CD14-positive monocyte (primary cell): ENCODE data around the gene ZNF500. TPM values are rescaled to one million over a fixed set of nuclear protein-coding genes. Genes with fewer than 3 reads are reported as not detected.
A peak's percentile ranks its signal among the peaks of the same experiment; 100 is the strongest.

Experiments
- DNase-seq, 3 donors: peaks; one replicate each; pipeline ENCODE4 v3.0.0-alpha.2; 2011 to 2022
- H2AFZ ChIP-seq: 2 replicates; pipeline ENCODE4 v1.6.0; 2012; ENCODE audit warnings: mild to moderate bottlenecking, low read depth, low read length, inconsistent platforms; ENCODE audit not compliant: insufficient read depth, poor library complexity, severe bottlenecking
- H3K27ac ChIP-seq, 2 donors: 1 replicate in 1 of 2; 2 replicates in 1 of 2; pipeline ENCODE4 v1.5.1; 2012 to 2013; ENCODE audit warnings: low read length in 2 of 2, control low read depth in 1 of 2, inconsistent platforms in 1 of 2, low read depth in 1 of 2, mild to moderate bottlenecking in 1 of 2
- H3K27me3 ChIP-seq, 2 donors: one replicate each; pipeline versions ENCODE4 v1.6.0 to v1.6.1; 2011 to 2013; ENCODE audit warnings: low read length in 2 of 2; ENCODE audit not compliant: control insufficient read depth in 2 of 2, insufficient read depth in 2 of 2
- H3K36me3 ChIP-seq, 2 donors: replicated peaks in 1 of 2; 1 replicate in 1 of 2; 2 replicates in 1 of 2; pipeline versions ENCODE4 v1.5.1 to v1.6.1; 2012 to 2013; ENCODE audit warnings: low read length in 2 of 2, control low read depth in 1 of 2, inconsistent platforms in 1 of 2, mild to moderate bottlenecking in 1 of 2; ENCODE audit not compliant: insufficient read depth in 2 of 2, control insufficient read depth in 1 of 2
- H3K4me1 ChIP-seq, 2 donors: 1 replicate in 1 of 2; 2 replicates in 1 of 2; pipeline versions ENCODE4 v1.5.1 to v1.6.1; 2012 to 2013; ENCODE audit warnings: low read length in 2 of 2, control low read depth in 1 of 2, inconsistent platforms in 1 of 2, mild to moderate bottlenecking in 1 of 2, moderate library complexity in 1 of 2; ENCODE audit not compliant: insufficient read depth in 2 of 2, control insufficient read depth in 1 of 2
- H3K4me2 ChIP-seq: replicated peaks from 2 replicates; pipeline ENCODE3; 2012; ENCODE audit warnings: low read length, moderate library complexity, mild to moderate bottlenecking; ENCODE audit not compliant: poor library complexity, severe bottlenecking; ENCODE audit errors: extremely low read depth
- H3K4me3 ChIP-seq, 3 experiments: fragments of 200-600 bp in 1 of 3; sonication (generic) in 1 of 3; replicated peaks in 1 of 3; 1 replicate in 2 of 3; 2 replicates in 1 of 3; pipeline ENCODE4 v1.5.1; 2011 to 2013; ENCODE audit warnings: low read length in 3 of 3, mild to moderate bottlenecking in 3 of 3, control low read depth in 2 of 3, low read depth in 2 of 3, inconsistent platforms in 1 of 3, moderate library complexity in 1 of 3
- H3K79me2 ChIP-seq: 2 replicates; pipeline ENCODE4 v1.6.0; 2012; ENCODE audit warnings: mild to moderate bottlenecking, control low read depth, inconsistent platforms, low read length, moderate library complexity; ENCODE audit not compliant: insufficient read depth
- H3K9ac ChIP-seq: 2 replicates; pipeline ENCODE4 v1.6.0; 2017; ENCODE audit warnings: low read length, mild to moderate bottlenecking; ENCODE audit not compliant: insufficient read depth, poor library complexity, severe bottlenecking
- H3K9me3 ChIP-seq, 2 donors: replicated peaks in 1 of 2; 1 replicate in 1 of 2; 2 replicates in 1 of 2; pipeline versions ENCODE4 v1.5.1 to v1.6.1; 2012 to 2013; ENCODE audit warnings: low read length in 2 of 2, control low read depth in 1 of 2; ENCODE audit not compliant: control insufficient read depth in 1 of 2, insufficient read depth in 1 of 2
- H4K20me1 ChIP-seq: 2 replicates; pipeline ENCODE4 v1.6.0; 2012; ENCODE audit warnings: mild to moderate bottlenecking, low read length, control low read depth, moderate library complexity; ENCODE audit not compliant: insufficient read depth
- H3K27ac Mint-ChIP-seq, 7 donors: one replicate each; pipeline ENCODE4 v1.8.0; 2020; ENCODE audit warnings: mild to moderate bottlenecking in 7 of 7, mixed read lengths in 7 of 7, moderate library complexity in 6 of 7, inconsistent platforms in 2 of 7
- H3K27me3 Mint-ChIP-seq, 3 donors: one replicate each; pipeline ENCODE4 v1.8.0; 2021 to 2022; ENCODE audit warnings: low read depth in 3 of 3, mild to moderate bottlenecking in 3 of 3, mixed read lengths in 3 of 3, moderate library complexity in 3 of 3, inconsistent platforms in 1 of 3
- H3K36me3 Mint-ChIP-seq, 2 donors: one replicate each; pipeline ENCODE4 v1.8.0; 2020; ENCODE audit warnings: mixed read lengths in 2 of 2, inconsistent platforms in 1 of 2, mild to moderate bottlenecking in 1 of 2
- H3K4me1 Mint-ChIP-seq: one replicate; pipeline ENCODE4 v1.8.0; 2020; ENCODE audit warnings: mild to moderate bottlenecking, mixed read lengths
- H3K4me3 Mint-ChIP-seq, 2 donors: one replicate each; pipeline ENCODE4 v1.8.0; 2020; ENCODE audit warnings: mild to moderate bottlenecking in 2 of 2, mixed read lengths in 2 of 2, moderate library complexity in 1 of 2
- H3K9me3 Mint-ChIP-seq, 7 donors: one replicate each; pipeline ENCODE4 v1.8.0; 2020 to 2022; ENCODE audit warnings: mixed read lengths in 7 of 7, mild to moderate bottlenecking in 6 of 7, moderate library complexity in 6 of 7, inconsistent platforms in 2 of 7
- CTCF ChIP-seq: fragments of 200-600 bp; IDR thresholded peaks from one replicate; pipeline ENCODE4 v1.8.0; 2022; ENCODE audit warnings: antibody characterized with exemption, mild to moderate bottlenecking
- WGBS: methylation state at CpG from one replicate; pipeline ENCODE4 v1.1.5; 2013; ENCODE audit warnings: missing lambda C conversion rate; ENCODE audit not compliant: insufficient coverage; 5-methylcytosine and 5-hydroxymethylcytosine counted together
- intact Hi-C, 2 donors: fragments of 100-400 bp; cut with micrococcal nuclease; formaldehyde crosslinking; loops; one replicate each; pipeline versions ENCODE4 v1.15.0 to v1.15.1; 2023
- polyA plus RNA-seq, 3 donors: library from polyadenylated mRNA; depleted of rRNA in 1 of 3; unstranded in 2 of 3; stranded (reverse) in 1 of 3; fragments of 300-500 nt in 2 of 3; fragments of >200 nt in 1 of 3; fragmentation: Illumina TruSeq in 2 of 3; gene quantifications; 1 replicate in 2 of 3; 2 replicates in 1 of 3; pipeline ENCODE4 v1.2.3, GENCODE V29; 2012 to 2021

Gene ZNF500
- polyA plus RNA-seq, 3 donors = 2.4 to 5.6 (median 5.2) TPM

- H3K4me2 ChIP-seq = no peak overlapping the region
- peaks cover 35 to 54% of the 10 kb centered on the region in 2 donors for H3K36me3 ChIP-seq
- no peak overlapping the region for H3K9ac ChIP-seq
- no peak overlapping the region for H3K27ac Mint-ChIP-seq
- TF ChIP-seq CTCF = no peak
- H2AFZ ChIP-seq = no peak overlapping the region
- no peaks in the 10 kb centered on the region for H3K9me3 Mint-ChIP-seq
- H3K27me3 ChIP-seq = no peaks in the 10 kb centered on the region
- no peaks in the 10 kb centered on the region for H4K20me1 ChIP-seq
- no peaks in the 10 kb centered on the region for H3K27me3 Mint-ChIP-seq
- no peak overlapping the region for H3K4me3 Mint-ChIP-seq
- H3K9me3 ChIP-seq = no peaks in the 10 kb centered on the region
- 100% methylated on average over 2 of the region's 2 CpGs for WGBS
- peaks cover 33 to 52% of the 10 kb centered on the region in 2 donors for H3K36me3 Mint-ChIP-seq
- no peak overlapping the region for H3K27ac ChIP-seq
- intact Hi-C loops = no loop called here
- H3K4me1 ChIP-seq = no peaks in the 10 kb centered on the region
- DNase-seq = no peak
- H3K79me2 ChIP-seq = no peaks in the 10 kb centered on the region
- H3K4me3 ChIP-seq = no peak overlapping the region
- no peaks in the 10 kb centered on the region for H3K4me1 Mint-ChIP-seq
Measured at GRCh38 chr16:4714996-4715395, 52.0 kb downstream of the ZNF500 start.

GRCh38 chr16:4713663-4714501 is 53.1 kb downstream of the ZNF500 start:
- Histone ChIP-seq H4K20me1 (no peaks in the 10 kb centered on the region), H3K9me3 (no peaks in the 10 kb centered on the region), H3K9ac (no peak overlapping the region), H2AFZ (no peak overlapping the region), H3K4me1 (no peaks in the 10 kb centered on the region), H3K36me3 (peaks cover 39 to 60% of the 10 kb centered on the region in 2 donors), H3K27me3 (no peaks in the 10 kb centered on the region), H3K4me3 (no peak overlapping the region), H3K79me2 (no peaks in the 10 kb centered on the region), H3K4me2 (no peak overlapping the region), H3K27ac (no peak overlapping the region)
- Mint-ChIP-seq H3K9me3 (no peaks in the 10 kb centered on the region), H3K27ac (peak overlapping the region in 3 of 7 donors; percentile 4 to 42 (median 12)), H3K27me3 (no peaks in the 10 kb centered on the region), H3K36me3 (peaks cover 34 to 57% of the 10 kb centered on the region in 2 donors), H3K4me1 (no peaks in the 10 kb centered on the region), H3K4me3 (peak overlapping the region in 1 of 2 donors; percentile 24)
- DNase-seq = no peak
- 97% methylated on average over 16 of the region's 18 CpGs for WGBS
- intact Hi-C loops = no loop called here
- no peak for TF ChIP-seq CTCF
